ENCODE measurements around the gene KLK2. TPM values are rescaled to one million over a fixed set of nuclear protein-coding genes. Genes with fewer than 3 reads are reported as not detected.

KLK2 gene
- polyA plus RNA-seq, 3 donors = not detected

DNA sequence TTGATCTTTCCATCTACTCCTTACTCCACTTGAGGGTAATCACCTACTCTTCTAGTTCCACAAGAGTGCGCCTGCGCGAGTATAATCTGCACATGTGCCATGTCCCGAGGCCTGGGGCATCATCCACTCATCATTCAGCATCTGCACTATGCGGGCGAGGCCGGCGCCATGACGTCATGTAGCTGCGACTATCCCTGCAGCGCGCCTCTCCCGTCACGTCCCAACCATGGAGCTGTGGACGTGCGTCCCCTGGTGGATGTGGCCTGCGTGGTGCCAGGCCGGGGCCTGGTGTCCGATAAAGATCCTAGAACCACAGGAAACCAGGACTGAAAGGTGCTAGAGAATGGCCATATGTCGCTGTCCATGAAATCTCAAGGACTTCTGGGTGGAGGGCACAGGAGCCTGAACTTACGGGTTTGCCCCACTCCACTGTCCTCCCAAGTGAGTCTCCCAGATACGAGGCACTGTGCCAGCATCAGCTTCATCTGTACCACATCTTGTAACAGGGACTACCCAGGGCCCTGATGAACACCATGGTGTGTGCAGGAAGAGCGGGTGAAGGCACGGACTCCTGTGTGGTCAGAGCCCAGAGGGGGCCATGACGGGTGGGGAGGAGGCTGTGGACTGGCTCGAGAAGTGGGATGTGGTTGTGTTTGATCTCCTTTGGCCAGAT lies 2.7 kb upstream of the KLK2 start:
- H3K27me3 Mint-ChIP-seq (ENCODE audit: low read depth in 3 of 3) = peaks cover 7 to 13% (median 11%) of the 10 kb centered on the region in 3 donors
- peak overlapping the region in 1 of 2 donors; percentile 56 for H3K4me3 Mint-ChIP-seq
- intact Hi-C loops (cut with micrococcal nuclease) = no loop called here
- H3K4me1 Mint-ChIP-seq = no peaks in the 10 kb centered on the region
- H3K27me3 ChIP-seq (ENCODE audit: control insufficient read depth in 2 of 2, insufficient read depth in 2 of 2, low read length in 2 of 2) = peaks cover 3 to 7% of the 10 kb centered on the region in 2 donors
- H3K4me3 ChIP-seq (replicated peaks in 1 of 3; ENCODE audit: low read depth in 2 of 3, low read length in 3 of 3) = no peak overlapping the region
- no peak overlapping the region for H3K27ac Mint-ChIP-seq
- H3K36me3 ChIP-seq (replicated peaks in 1 of 2; ENCODE audit: control insufficient read depth in 1 of 2, insufficient read depth in 2 of 2, low read length in 2 of 2) = no peaks in the 10 kb centered on the region
- no peaks in the 10 kb centered on the region for H3K9me3 ChIP-seq (replicated peaks in 1 of 2; ENCODE audit: control insufficient read depth in 1 of 2, insufficient read depth in 1 of 2, low read length in 2 of 2)
- no peak overlapping the region for H3K9ac ChIP-seq (ENCODE audit: insufficient read depth, low read length, poor library complexity, severe bottlenecking)
- peaks cover 0 to 2% (median 0%) of the 10 kb centered on the region in 7 donors for H3K9me3 Mint-ChIP-seq
- H3K36me3 Mint-ChIP-seq = no peaks in the 10 kb centered on the region
- TF ChIP-seq, protein P1, sequence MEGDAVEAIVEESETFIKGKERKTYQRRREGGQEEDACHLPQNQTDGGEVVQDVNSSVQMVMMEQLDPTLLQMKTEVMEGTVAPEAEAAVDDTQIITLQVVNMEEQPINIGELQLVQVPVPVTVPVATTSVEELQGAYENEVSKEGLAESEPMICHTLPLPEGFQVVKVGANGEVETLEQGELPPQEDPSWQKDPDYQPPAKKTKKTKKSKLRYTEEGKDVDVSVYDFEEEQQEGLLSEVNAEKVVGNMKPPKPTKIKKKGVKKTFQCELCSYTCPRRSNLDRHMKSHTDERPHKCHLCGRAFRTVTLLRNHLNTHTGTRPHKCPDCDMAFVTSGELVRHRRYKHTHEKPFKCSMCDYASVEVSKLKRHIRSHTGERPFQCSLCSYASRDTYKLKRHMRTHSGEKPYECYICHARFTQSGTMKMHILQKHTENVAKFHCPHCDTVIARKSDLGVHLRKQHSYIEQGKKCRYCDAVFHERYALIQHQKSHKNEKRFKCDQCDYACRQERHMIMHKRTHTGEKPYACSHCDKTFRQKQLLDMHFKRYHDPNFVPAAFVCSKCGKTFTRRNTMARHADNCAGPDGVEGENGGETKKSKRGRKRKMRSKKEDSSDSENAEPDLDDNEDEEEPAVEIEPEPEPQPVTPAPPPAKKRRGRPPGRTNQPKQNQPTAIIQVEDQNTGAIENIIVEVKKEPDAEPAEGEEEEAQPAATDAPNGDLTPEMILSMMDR (IDR thresholded peaks at IDR 0.05) = no peak
- no peaks in the 10 kb centered on the region for H3K79me2 ChIP-seq (ENCODE audit: insufficient read depth, low read length)
- DNase-seq = no peak
- no peak overlapping the region for H3K4me2 ChIP-seq (replicated peaks; ENCODE audit: extremely low read depth, low read length, poor library complexity, severe bottlenecking)
- no peaks in the 10 kb centered on the region for H3K4me1 ChIP-seq (ENCODE audit: control insufficient read depth in 1 of 2, insufficient read depth in 2 of 2, low read length in 2 of 2)
- H3K27ac ChIP-seq (ENCODE audit: low read depth in 1 of 2, low read length in 2 of 2) = no peak overlapping the region
- WGBS (ENCODE audit: insufficient coverage) = 53% methylated on average over 24 of the region's 26 CpGs
- no peaks in the 10 kb centered on the region for H4K20me1 ChIP-seq (ENCODE audit: insufficient read depth, low read length)
- H2AFZ ChIP-seq (ENCODE audit: insufficient read depth, low read depth, low read length, poor library complexity, severe bottlenecking) = no peak overlapping the region

DNA sequence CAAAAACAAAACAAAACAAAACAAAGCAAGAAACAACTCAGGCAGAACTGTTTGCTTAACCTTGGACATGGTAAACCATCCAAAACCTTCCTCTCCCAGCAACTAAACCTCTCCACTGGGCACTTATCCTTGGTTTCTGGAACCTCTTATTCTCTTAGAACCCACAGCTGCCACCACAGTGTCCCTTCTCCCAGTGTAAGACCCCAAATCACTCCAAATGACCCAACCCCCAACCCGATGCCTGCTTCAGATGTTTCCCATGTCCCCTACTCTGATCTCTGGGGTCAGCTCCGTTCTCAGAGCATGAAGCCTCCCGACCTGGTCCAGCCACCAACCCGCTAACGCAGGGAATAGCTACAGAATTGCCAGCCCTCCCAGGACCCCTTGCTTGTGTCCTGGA lies 972 bp downstream of the KLK2 start:
- 77% methylated on average over 5 of the region's 5 CpGs for WGBS (ENCODE audit: insufficient coverage)
- TF ChIP-seq, protein P1 (IDR thresholded peaks at IDR 0.05) = no peak
- Histone ChIP-seq H3K9ac (ENCODE audit: insufficient read depth, low read length, poor library complexity, severe bottlenecking) (no peak overlapping the region), H4K20me1 (ENCODE audit: insufficient read depth, low read length) (no peaks in the 10 kb centered on the region), H3K79me2 (ENCODE audit: insufficient read depth, low read length) (no peaks in the 10 kb centered on the region), H3K9me3 (replicated peaks in 1 of 2; ENCODE audit: control insufficient read depth in 1 of 2, insufficient read depth in 1 of 2, low read length in 2 of 2) (no peaks in the 10 kb centered on the region), H3K4me3 (replicated peaks in 1 of 3; ENCODE audit: low read depth in 2 of 3, low read length in 3 of 3) (no peak overlapping the region), H3K4me1 (ENCODE audit: control insufficient read depth in 1 of 2, insufficient read depth in 2 of 2, low read length in 2 of 2) (no peaks in the 10 kb centered on the region), H3K27ac (ENCODE audit: low read depth in 1 of 2, low read length in 2 of 2) (no peak overlapping the region), H2AFZ (ENCODE audit: insufficient read depth, low read depth, low read length, poor library complexity, severe bottlenecking) (no peak overlapping the region), H3K4me2 (replicated peaks; ENCODE audit: extremely low read depth, low read length, poor library complexity, severe bottlenecking) (no peak overlapping the region), H3K36me3 (replicated peaks in 1 of 2; ENCODE audit: control insufficient read depth in 1 of 2, insufficient read depth in 2 of 2, low read length in 2 of 2) (no peaks in the 10 kb centered on the region), H3K27me3 (ENCODE audit: control insufficient read depth in 2 of 2, insufficient read depth in 2 of 2, low read length in 2 of 2) (no peaks in the 10 kb centered on the region)
- DNase-seq = no peak
- Mint-ChIP-seq H3K4me3 (no peak overlapping the region), H3K27ac (no peak overlapping the region), H3K27me3 (ENCODE audit: low read depth in 3 of 3) (peaks cover 7 to 12% (median 10%) of the 10 kb centered on the region in 3 donors), H3K36me3 (no peaks in the 10 kb centered on the region), H3K4me1 (no peaks in the 10 kb centered on the region), H3K9me3 (peaks cover 0 to 2% (median 0%) of the 10 kb centered on the region in 7 donors)
- intact Hi-C loops (cut with micrococcal nuclease) = no loop called here

Measured in CD14-positive monocyte (primary cell).